NCI-H1105 treated with DMSO at 0.1 percent for 48 hours (cell line): Measurements from ENCODE around the gene ZNF655.
"Not testable (repeated sequence)": the region's sequence is repeated elsewhere in the genome, so short reads cannot be mapped to it uniquely, and the experiment has no call there.

Experiments used
- DNase-seq: peaks from one replicate; lab custom pipeline; 2025; lab: John Stamatoyannopoulos, UW

ZNF655 gene

GRCh38 chr7:99558306-99559174 lies at the start of gene ZNF655:
ZNF655 (plus strand) TSS chr7:99558642; CDS start chr7:99560560, 1,918 bp downstream.
- peak; percentile 88 for DNase-seq

- DNase-seq, result no peak
Measured at GRCh38 chr7:99514050-99514449, 44.4 kb upstream of the ZNF655 start.

GRCh38 chr7:99521399-99521798 lies 37.0 kb upstream of the ZNF655 start:
- no peak for DNase-seq

- no peak for DNase-seq
Measured at GRCh38 chr7:99525713-99526440, 32.6 kb upstream of the ZNF655 start.

- DNase-seq, result no peak
Measured at GRCh38 chr7:99531354-99531765, 27.1 kb upstream of the ZNF655 start.

- DNase-seq, result no peak
Measured at GRCh38 chr7:99535667-99536066, 22.8 kb upstream of the ZNF655 start.

- no peak for DNase-seq
Measured at GRCh38 chr7:99539213-99539811, 19.1 kb upstream of the ZNF655 start.

- no peak for DNase-seq
Measured at GRCh38 chr7:99540542-99540941, 17.9 kb upstream of the ZNF655 start.

- no peak for DNase-seq
Measured at GRCh38 chr7:99541212-99541611, 17.2 kb upstream of the ZNF655 start.

GRCh38 chr7:99543081-99543671 lies 15.3 kb upstream of the ZNF655 start:
- no peak for DNase-seq

GRCh38 chr7:99543916-99544315 lies 14.5 kb upstream of the ZNF655 start:
- DNase-seq, result no peak

- DNase-seq, result not testable (repeated sequence)
Measured at GRCh38 chr7:99545308-99545707, 13.1 kb upstream of the ZNF655 start.

- not testable (repeated sequence) for DNase-seq
Measured at GRCh38 chr7:99549545-99549944, 8.9 kb upstream of the ZNF655 start.

GRCh38 chr7:99551334-99551733 lies 7.1 kb upstream of the ZNF655 start:
- no peak for DNase-seq

GRCh38 chr7:99551767-99552463 lies 6.5 kb upstream of the ZNF655 start, which contains the start of gene FAM200A:
FAM200A (minus strand) TSS chr7:99552114; CDS start chr7:99548407, 3,707 bp downstream.
- DNase-seq, result peak; percentile 87

GRCh38 chr7:99553039-99553438 lies 5.4 kb upstream of the ZNF655 start:
- DNase-seq, result no peak

- DNase-seq, result no peak
Measured at GRCh38 chr7:99554939-99555338, 3.5 kb upstream of the ZNF655 start.

GRCh38 chr7:99557196-99557607 lies 1.2 kb upstream of the ZNF655 start:
- DNase-seq, result no peak

GRCh38 chr7:99557940-99558305 lies 519 bp upstream of the ZNF655 start:
- no peak for DNase-seq

GRCh38 chr7:99559175-99559915 lies 903 bp downstream of the ZNF655 start:
- DNase-seq, result no peak
